Tibial artery (tissue), 4 donors: ENCODE data around the gene UNCX.

Experiments used
- DNase-seq, 2 donors: peaks; one replicate each; pipeline ENCODE4 v3.0.0-alpha.2; 2019
- H3K27ac ChIP-seq, 2 donors: fragments of 200-600 bp; sonication (generic) in 1 of 2; 1 replicate in 1 of 2; 2 replicates in 1 of 2; pipeline ENCODE4 v1.5.1; 2018 to 2019; ENCODE audit warnings: mild to moderate bottlenecking in 1 of 2
- H3K27me3 ChIP-seq, 2 donors: fragments of 200-600 bp; sonication (generic) in 1 of 2; one replicate each; pipeline versions ENCODE4 v1.5.1 to v1.6.0; 2016 to 2019
- H3K36me3 ChIP-seq, 3 donors: fragments of 200-600 bp; sonication (generic) in 2 of 3; one replicate each; pipeline ENCODE4 v1.5.1; 2016 to 2019; ENCODE audit warnings: mild to moderate bottlenecking in 2 of 3
- H3K4me1 ChIP-seq, 4 donors: fragments of 200-600 bp; sonication (generic) in 2 of 4; 1 replicate in 3 of 4; 2 replicates in 1 of 4; pipeline ENCODE4 v1.5.1; 2016 to 2019
- H3K4me3 ChIP-seq, 2 donors: fragments of 200-600 bp; sonication (generic) in 1 of 2; 1 replicate in 1 of 2; 2 replicates in 1 of 2; pipeline ENCODE4 v1.5.1; 2018 to 2019; ENCODE audit warnings: mild to moderate bottlenecking in 2 of 2
- H3K9me3 ChIP-seq, 3 donors: fragments of 200-600 bp; sonication (generic) in 1 of 3; one replicate each; pipeline ENCODE4 v1.5.1; 2016 to 2019
- intact Hi-C: fragments of 100-400 bp; cut with DNase I; formaldehyde crosslinking; loops from one replicate; pipeline ENCODE4 v1.15.0; 2023; ENCODE audit warnings: low total_unique reads
- TF ChIP-seq, protein P1 (sequence below), 2 experiments: fragments of 200-600 bp in 1 of 2; fragments of 450-650 bp in 1 of 2; IDR thresholded peaks; one replicate each; pipeline ENCODE4 v1.5.1; 2017 to 2019; ENCODE audit warnings: antibody characterized with exemption in 2 of 2, mild to moderate bottlenecking in 1 of 2, moderate library complexity in 1 of 2

UNCX gene

DNA sequence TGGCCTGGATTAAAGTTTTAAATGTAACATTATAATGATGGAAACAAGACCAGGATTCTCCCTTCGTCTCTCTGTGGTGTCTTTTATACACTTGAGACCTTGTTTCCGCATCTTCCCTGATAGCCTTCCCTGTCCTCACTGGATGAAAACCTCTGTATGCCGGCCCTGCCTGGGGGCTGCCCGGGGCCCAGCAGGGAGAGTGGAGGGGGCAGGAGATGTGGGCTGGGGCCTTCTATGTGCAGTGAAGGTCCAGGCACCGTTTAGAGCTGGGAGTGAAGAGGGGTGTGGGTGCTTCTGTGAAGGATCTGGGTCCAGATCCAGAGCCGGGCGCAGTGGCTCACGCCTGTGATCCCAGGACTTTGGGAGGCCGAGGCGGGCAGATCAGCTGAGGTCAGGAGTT, 50.7 kb downstream of the UNCX start:
- Histone ChIP-seq H3K9me3 (no peaks in the 10 kb centered on the region), H3K4me1 (no peaks in the 10 kb centered on the region), H3K27ac (no peak overlapping the region), H3K27me3 (peaks cover 0 to 53% of the 10 kb centered on the region in 2 donors), H3K4me3 (no peak overlapping the region), H3K36me3 (no peaks in the 10 kb centered on the region)
- TF ChIP-seq, protein P1, sequence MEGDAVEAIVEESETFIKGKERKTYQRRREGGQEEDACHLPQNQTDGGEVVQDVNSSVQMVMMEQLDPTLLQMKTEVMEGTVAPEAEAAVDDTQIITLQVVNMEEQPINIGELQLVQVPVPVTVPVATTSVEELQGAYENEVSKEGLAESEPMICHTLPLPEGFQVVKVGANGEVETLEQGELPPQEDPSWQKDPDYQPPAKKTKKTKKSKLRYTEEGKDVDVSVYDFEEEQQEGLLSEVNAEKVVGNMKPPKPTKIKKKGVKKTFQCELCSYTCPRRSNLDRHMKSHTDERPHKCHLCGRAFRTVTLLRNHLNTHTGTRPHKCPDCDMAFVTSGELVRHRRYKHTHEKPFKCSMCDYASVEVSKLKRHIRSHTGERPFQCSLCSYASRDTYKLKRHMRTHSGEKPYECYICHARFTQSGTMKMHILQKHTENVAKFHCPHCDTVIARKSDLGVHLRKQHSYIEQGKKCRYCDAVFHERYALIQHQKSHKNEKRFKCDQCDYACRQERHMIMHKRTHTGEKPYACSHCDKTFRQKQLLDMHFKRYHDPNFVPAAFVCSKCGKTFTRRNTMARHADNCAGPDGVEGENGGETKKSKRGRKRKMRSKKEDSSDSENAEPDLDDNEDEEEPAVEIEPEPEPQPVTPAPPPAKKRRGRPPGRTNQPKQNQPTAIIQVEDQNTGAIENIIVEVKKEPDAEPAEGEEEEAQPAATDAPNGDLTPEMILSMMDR (IDR thresholded peaks at IDR 0.05): no peak
- DNase-seq: no peak
- intact Hi-C loops: no loop called here

- Histone ChIP-seq H3K27me3 (peaks cover 0 to 51% of the 10 kb centered on the region in 2 donors), H3K27ac (no peak overlapping the region), H3K36me3 (no peaks in the 10 kb centered on the region), H3K9me3 (no peaks in the 10 kb centered on the region), H3K4me1 (no peaks in the 10 kb centered on the region), H3K4me3 (no peak overlapping the region)
- intact Hi-C loops: no loop called here
- TF ChIP-seq, protein P1 (IDR thresholded peaks at IDR 0.05): no peak
- DNase-seq: no peak
Measured at GRCh38 chr7:1283941-1284742, 51.5 kb downstream of the UNCX start.

DNA sequence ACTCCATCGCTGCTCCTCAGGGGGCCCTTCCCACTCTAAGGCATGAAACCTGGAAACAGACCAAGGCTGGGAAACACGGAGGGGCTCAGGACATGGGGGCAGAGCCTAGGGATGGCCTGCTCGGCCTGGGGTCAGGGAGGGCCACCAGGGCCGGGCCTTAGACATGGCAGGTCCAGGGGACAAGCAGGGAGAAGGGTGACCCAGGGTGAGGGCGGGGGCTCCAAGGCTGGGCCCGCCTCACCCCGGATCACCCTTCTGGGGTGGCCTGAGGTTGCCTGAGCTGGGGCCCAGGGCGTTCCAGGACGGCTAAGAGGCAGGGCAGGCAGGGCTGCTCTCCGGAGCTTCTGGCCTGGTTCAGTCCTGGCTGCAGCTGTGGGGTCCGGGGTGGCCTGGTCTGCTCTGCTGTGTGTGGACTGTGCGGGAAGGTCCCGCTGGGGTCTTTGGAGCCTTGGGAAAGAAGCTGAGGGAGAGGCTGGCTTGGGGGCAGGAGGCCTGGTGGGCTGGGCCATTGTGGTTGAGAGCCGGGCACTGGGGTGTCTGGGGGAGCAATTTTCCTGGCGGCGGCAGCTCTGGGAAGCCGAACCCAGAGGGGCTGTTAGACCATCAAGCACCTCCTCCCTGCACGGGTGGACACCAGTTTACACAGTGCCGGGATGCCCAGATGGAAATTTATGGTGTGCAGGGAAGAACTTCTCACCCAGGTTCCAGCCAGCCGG, 52.2 kb downstream of the UNCX start:
- peaks cover 0 to 4% (median 2%) of the 10 kb centered on the region in 4 donors for H3K4me1 ChIP-seq
- no peaks in the 10 kb centered on the region for H3K36me3 ChIP-seq
- no peak for DNase-seq
- H3K4me3 ChIP-seq: no peak overlapping the region
- no peaks in the 10 kb centered on the region for H3K9me3 ChIP-seq
- H3K27me3 ChIP-seq: peaks cover 0 to 51% of the 10 kb centered on the region in 2 donors
- no peak overlapping the region for H3K27ac ChIP-seq
- intact Hi-C loops: no loop called here
- TF ChIP-seq, protein P1 (IDR thresholded peaks at IDR 0.05): no peak

GRCh38 chr7:1285556-1286301, 53.1 kb downstream of the UNCX start:
- Histone ChIP-seq H3K36me3 (no peaks in the 10 kb centered on the region), H3K27me3 (peaks cover 0 to 54% of the 10 kb centered on the region in 2 donors), H3K9me3 (no peaks in the 10 kb centered on the region), H3K27ac (no peak overlapping the region), H3K4me1 (peaks cover 0 to 11% (median 9%) of the 10 kb centered on the region in 4 donors), H3K4me3 (no peak overlapping the region)
- TF ChIP-seq, protein P1 (IDR thresholded peaks at IDR 0.05): no peak
- intact Hi-C loops: no loop called here
- DNase-seq: no peak
